ENCODE results near the gene PACSIN1. TPM values are rescaled to one million over a fixed set of nuclear protein-coding genes. Genes with fewer than 3 reads are reported as not detected.

PACSIN1 gene
- total RNA-seq, 1 donor from 2014 or later, result 0.08 TPM

DNA sequence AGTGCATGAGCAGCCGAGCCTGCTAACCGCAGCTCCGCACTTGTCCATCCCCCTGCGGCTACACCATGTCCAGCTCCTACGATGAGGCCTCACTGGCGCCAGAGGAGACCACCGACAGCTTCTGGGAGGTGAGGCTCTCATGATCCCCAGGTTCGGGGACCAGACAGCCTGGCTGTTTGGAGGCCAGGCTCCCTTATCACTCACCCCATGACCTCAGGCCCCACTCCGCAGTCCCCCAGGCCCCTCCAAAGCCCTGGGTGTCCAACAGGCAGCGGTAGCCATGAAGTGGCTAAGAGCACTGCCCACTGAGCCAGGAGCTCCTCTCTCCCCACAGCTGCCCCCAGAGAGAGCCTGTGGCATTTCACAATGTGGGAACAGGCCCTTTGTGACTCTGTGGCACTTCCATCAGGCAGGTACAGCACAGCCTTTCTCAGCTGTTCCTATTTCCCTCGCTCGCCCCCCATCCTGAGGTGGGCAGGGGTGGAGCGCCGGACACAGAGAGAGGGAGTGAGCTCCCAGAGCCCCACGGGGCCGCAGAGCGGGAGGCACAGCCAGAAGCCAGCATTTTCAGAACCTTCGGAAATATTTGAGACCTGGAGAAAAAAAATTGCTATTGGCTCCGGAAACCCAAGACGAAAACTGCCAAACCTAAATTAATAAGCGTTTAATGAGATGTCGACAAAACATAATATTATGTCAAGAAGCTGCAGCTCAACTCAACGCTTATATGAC is 60.5 kb downstream of the PACSIN1 start:
- Mint-ChIP-seq H3K27ac (ENCODE audit: unreplicated experiment) (no peak overlapping the region), H3K4me3 (ENCODE audit: unreplicated experiment) (no peak overlapping the region), H3K9me3 (ENCODE audit: unreplicated experiment) (no peaks in the 10 kb centered on the region), H3K4me1 (ENCODE audit: unreplicated experiment) (peaks cover 3% of the 10 kb centered on the region), H3K27me3 (ENCODE audit: unreplicated experiment) (peaks cover 5% of the 10 kb centered on the region), H3K36me3 (ENCODE audit: low read depth, unreplicated experiment) (no peaks in the 10 kb centered on the region)
- no peak for DNase-seq (ENCODE audit: low spot score)
- TF ChIP-seq, protein P1, sequence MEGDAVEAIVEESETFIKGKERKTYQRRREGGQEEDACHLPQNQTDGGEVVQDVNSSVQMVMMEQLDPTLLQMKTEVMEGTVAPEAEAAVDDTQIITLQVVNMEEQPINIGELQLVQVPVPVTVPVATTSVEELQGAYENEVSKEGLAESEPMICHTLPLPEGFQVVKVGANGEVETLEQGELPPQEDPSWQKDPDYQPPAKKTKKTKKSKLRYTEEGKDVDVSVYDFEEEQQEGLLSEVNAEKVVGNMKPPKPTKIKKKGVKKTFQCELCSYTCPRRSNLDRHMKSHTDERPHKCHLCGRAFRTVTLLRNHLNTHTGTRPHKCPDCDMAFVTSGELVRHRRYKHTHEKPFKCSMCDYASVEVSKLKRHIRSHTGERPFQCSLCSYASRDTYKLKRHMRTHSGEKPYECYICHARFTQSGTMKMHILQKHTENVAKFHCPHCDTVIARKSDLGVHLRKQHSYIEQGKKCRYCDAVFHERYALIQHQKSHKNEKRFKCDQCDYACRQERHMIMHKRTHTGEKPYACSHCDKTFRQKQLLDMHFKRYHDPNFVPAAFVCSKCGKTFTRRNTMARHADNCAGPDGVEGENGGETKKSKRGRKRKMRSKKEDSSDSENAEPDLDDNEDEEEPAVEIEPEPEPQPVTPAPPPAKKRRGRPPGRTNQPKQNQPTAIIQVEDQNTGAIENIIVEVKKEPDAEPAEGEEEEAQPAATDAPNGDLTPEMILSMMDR (IDR thresholded peaks at IDR 0.05; ENCODE audit: unreplicated experiment), result no peak

GRCh38 chr6:34526992-34527728 is 61.3 kb downstream of the PACSIN1 start:
- Mint-ChIP-seq H3K36me3 (ENCODE audit: low read depth, unreplicated experiment) (no peaks in the 10 kb centered on the region), H3K4me3 (ENCODE audit: unreplicated experiment) (no peak overlapping the region), H3K27ac (ENCODE audit: unreplicated experiment) (no peak overlapping the region), H3K9me3 (ENCODE audit: unreplicated experiment) (no peaks in the 10 kb centered on the region), H3K4me1 (ENCODE audit: unreplicated experiment) (peaks cover 3% of the 10 kb centered on the region), H3K27me3 (ENCODE audit: unreplicated experiment) (peaks cover 5% of the 10 kb centered on the region)
- TF ChIP-seq, protein P1 (IDR thresholded peaks at IDR 0.05; ENCODE audit: unreplicated experiment), result peak; percentile 65
- DNase-seq (ENCODE audit: low spot score), result peak; percentile 97

GRCh38 chr6:34527751-34528670 is 62.1 kb downstream of the PACSIN1 start:
- peak overlapping the region; percentile 52 for H3K27ac Mint-ChIP-seq (ENCODE audit: unreplicated experiment)
- TF ChIP-seq, protein P1 (IDR thresholded peaks at IDR 0.05; ENCODE audit: unreplicated experiment), result no peak
- H3K4me1 Mint-ChIP-seq (ENCODE audit: unreplicated experiment), result no peaks in the 10 kb centered on the region
- no peaks in the 10 kb centered on the region for H3K36me3 Mint-ChIP-seq (ENCODE audit: low read depth, unreplicated experiment)
- DNase-seq (ENCODE audit: low spot score), result no peak
- no peak overlapping the region for H3K4me3 Mint-ChIP-seq (ENCODE audit: unreplicated experiment)
- peaks cover 5% of the 10 kb centered on the region for H3K27me3 Mint-ChIP-seq (ENCODE audit: unreplicated experiment)
- no peaks in the 10 kb centered on the region for H3K9me3 Mint-ChIP-seq (ENCODE audit: unreplicated experiment)

GRCh38 chr6:34528996-34529664 is 63.3 kb downstream of the PACSIN1 start:
- no peak for DNase-seq (ENCODE audit: low spot score)
- Mint-ChIP-seq H3K4me1 (ENCODE audit: unreplicated experiment) (no peaks in the 10 kb centered on the region), H3K9me3 (ENCODE audit: unreplicated experiment) (no peaks in the 10 kb centered on the region), H3K27me3 (ENCODE audit: unreplicated experiment) (peaks cover 7% of the 10 kb centered on the region), H3K4me3 (ENCODE audit: unreplicated experiment) (no peak overlapping the region), H3K36me3 (ENCODE audit: low read depth, unreplicated experiment) (no peaks in the 10 kb centered on the region), H3K27ac (ENCODE audit: unreplicated experiment) (no peak overlapping the region)
- TF ChIP-seq, protein P1 (IDR thresholded peaks at IDR 0.05; ENCODE audit: unreplicated experiment), result no peak
